H9 (cell line): ENCODE data around the gene LRP1B. TPM values are rescaled to one million over a fixed set of nuclear protein-coding genes. Genes with fewer than 3 reads are reported as not detected.

Experiments used
- DNase-seq: peaks from one replicate; pipeline ENCODE4 v3.0.0-alpha.2; 2017
- H2AFZ ChIP-seq: one replicate; pipeline ENCODE4 v1.6.1; 2013; ENCODE audit warnings: mild to moderate bottlenecking, low read length, control low read depth, moderate library complexity
- H2AK5ac ChIP-seq: 2 replicates; pipeline ENCODE4 v1.6.1; 2013; ENCODE audit warnings: low read length, control low read depth, mixed read lengths; ENCODE audit not compliant: insufficient read length
- H2BK120ac ChIP-seq: one replicate; pipeline ENCODE4 v1.6.1; 2013; ENCODE audit warnings: low read depth, mild to moderate bottlenecking, low read length, control low read depth, inconsistent platforms; ENCODE audit not compliant: poor library complexity, severe bottlenecking
- H2BK12ac ChIP-seq: 2 replicates; pipeline ENCODE4 v1.6.1; 2013; ENCODE audit warnings: low read length, control low read depth, mixed read lengths, low read depth; ENCODE audit not compliant: insufficient read length
- H2BK15ac ChIP-seq: 2 replicates; pipeline ENCODE4 v1.6.1; 2013; ENCODE audit warnings: low read depth, low read length, control low read depth
- H2BK20ac ChIP-seq: one replicate; pipeline ENCODE4 v1.6.1; 2013; ENCODE audit warnings: low read depth, mild to moderate bottlenecking, low read length, control low read depth, inconsistent platforms; ENCODE audit not compliant: poor library complexity, severe bottlenecking
- H2BK5ac ChIP-seq: 2 replicates; pipeline ENCODE4 v1.6.1; 2013; ENCODE audit warnings: low read length, control low read depth, mixed read lengths; ENCODE audit not compliant: insufficient read length
- H3K14ac ChIP-seq: 2 replicates; pipeline ENCODE4 v1.6.1; 2013; ENCODE audit warnings: low read length, control low read depth; ENCODE audit not compliant: insufficient read depth
- H3K18ac ChIP-seq: 2 replicates; pipeline ENCODE4 v1.6.1; 2013; ENCODE audit warnings: low read depth, mild to moderate bottlenecking, mixed read lengths, low read length, control low read depth; ENCODE audit not compliant: insufficient read length
- H3K23ac ChIP-seq: 2 replicates; pipeline ENCODE4 v1.6.1; 2013; ENCODE audit warnings: low read length, control low read depth, mixed read lengths, low read depth; ENCODE audit not compliant: insufficient read length
- H3K23me2 ChIP-seq: 2 replicates; pipeline ENCODE4 v1.6.1; 2013; ENCODE audit warnings: low read depth, mild to moderate bottlenecking, mixed read lengths, low read length, control low read depth; ENCODE audit not compliant: insufficient read length, poor library complexity, severe bottlenecking
- H3K27ac ChIP-seq: 2 replicates; pipeline ENCODE4 v1.5.1; 2013; ENCODE audit warnings: low read length, control low read depth, mixed read lengths, low read depth; ENCODE audit not compliant: insufficient read length
- H3K27me3 ChIP-seq: 2 replicates; pipeline ENCODE4 v1.6.1; 2013; ENCODE audit warnings: low read length, control low read depth, inconsistent platforms; ENCODE audit not compliant: insufficient read depth
- H3K4ac ChIP-seq: 2 replicates; pipeline ENCODE4 v1.6.1; 2013; ENCODE audit warnings: low read depth, mild to moderate bottlenecking, control low read depth, inconsistent platforms, low read length, moderate library complexity
- H3K4me1 ChIP-seq: 2 replicates; pipeline ENCODE4 v1.6.1; 2013; ENCODE audit warnings: low read length, control low read depth, inconsistent platforms; ENCODE audit not compliant: insufficient read depth
- H3K4me2 ChIP-seq: 2 replicates; pipeline ENCODE4 v1.6.1; 2013; ENCODE audit warnings: low read length, control low read depth, mixed read lengths; ENCODE audit not compliant: insufficient read length, insufficient read depth
- H3K56ac ChIP-seq: 2 replicates; pipeline ENCODE4 v1.6.1; 2013; ENCODE audit warnings: low read depth, mild to moderate bottlenecking, mixed read lengths, low read length, control low read depth; ENCODE audit not compliant: insufficient read length
- H3K79me1 ChIP-seq: 2 replicates; pipeline ENCODE4 v1.6.1; 2013; ENCODE audit warnings: low read depth, mild to moderate bottlenecking, moderate library complexity, low read length, control low read depth, inconsistent platforms; ENCODE audit not compliant: insufficient read depth, poor library complexity, severe bottlenecking
- H3K79me2 ChIP-seq: 2 replicates; pipeline ENCODE4 v1.6.1; 2013; ENCODE audit warnings: low read length, control low read depth, inconsistent platforms; ENCODE audit not compliant: insufficient read depth
- H3K9ac ChIP-seq: 2 replicates; pipeline ENCODE4 v1.6.1; 2013; ENCODE audit warnings: low read length, control low read depth, mixed read lengths; ENCODE audit not compliant: insufficient read length; ENCODE audit errors: extremely low read depth
- H3K9me3 ChIP-seq: one replicate; pipeline ENCODE4 v1.6.1; 2013; ENCODE audit warnings: low read depth, low read length, inconsistent platforms; ENCODE audit not compliant: control insufficient read depth
- H3T11ph ChIP-seq: one replicate; pipeline ENCODE4 v1.6.1; 2013; ENCODE audit warnings: mild to moderate bottlenecking, low read length, control low read depth, inconsistent platforms
- H4K20me1 ChIP-seq: one replicate; pipeline ENCODE4 v1.6.1; 2013; ENCODE audit not compliant: control insufficient read depth, insufficient read length, insufficient read depth
- H4K5ac ChIP-seq: 2 replicates; pipeline ENCODE4 v1.6.1; 2013; ENCODE audit warnings: low read depth, mild to moderate bottlenecking, mixed read lengths, low read length, control low read depth; ENCODE audit not compliant: insufficient read length
- H4K8ac ChIP-seq: replicated peaks from 2 replicates; pipeline ENCODE4 v1.6.1; 2013; ENCODE audit warnings: low read length, control low read depth, mixed read lengths, low read depth; ENCODE audit not compliant: insufficient read length
- H4K91ac ChIP-seq: 2 replicates; pipeline ENCODE4 v1.6.1; 2013; ENCODE audit warnings: low read depth, mild to moderate bottlenecking, moderate library complexity, mixed read lengths, low read length, control low read depth; ENCODE audit not compliant: insufficient read length
- H3K27ac Mint-ChIP-seq, 3 experiments: 2 replicates in 2 of 3; 3 replicates in 1 of 3; pipeline ENCODE4 v1.8.0; 2020 to 2021; ENCODE audit warnings: mixed read lengths in 3 of 3, mild to moderate bottlenecking in 1 of 3, moderate library complexity in 1 of 3
- H3K27me3 Mint-ChIP-seq: 2 replicates; pipeline ENCODE4 v1.8.0; 2021; ENCODE audit warnings: low read depth, mild to moderate bottlenecking, moderate library complexity, mixed read lengths
- H3K36me3 Mint-ChIP-seq, 3 experiments: 2 replicates in 2 of 3; 3 replicates in 1 of 3; pipeline ENCODE4 v1.8.0; 2020 to 2021; ENCODE audit warnings: low read depth in 3 of 3, mixed read lengths in 3 of 3; ENCODE audit not compliant: insufficient read depth in 1 of 3
- H3K4me1 Mint-ChIP-seq, 2 experiments: 2 replicates each; pipeline ENCODE4 v1.8.0; 2020; ENCODE audit warnings: mixed read lengths in 2 of 2
- H3K4me3 Mint-ChIP-seq, 2 experiments: 2 replicates in 1 of 2; 3 replicates in 1 of 2; pipeline ENCODE4 v1.8.0; 2020 to 2021; ENCODE audit warnings: mild to moderate bottlenecking in 2 of 2, mixed read lengths in 2 of 2, moderate library complexity in 1 of 2
- H3K9me3 Mint-ChIP-seq, 2 experiments: 2 replicates in 1 of 2; 3 replicates in 1 of 2; pipeline ENCODE4 v1.8.0; 2020; ENCODE audit warnings: mild to moderate bottlenecking in 2 of 2, mixed read lengths in 2 of 2, moderate library complexity in 1 of 2
- total RNA-seq: library from RNA; stranded (reverse); gene quantifications from 2 replicates; pipeline ENCODE4 v1.2.1, GENCODE V29; 2021
- TF ChIP-seq, protein P1 (sequence below): fragments of 200-600 bp; sonication (generic); conservative IDR thresholded peaks from 3 replicates; pipeline ENCODE4 v1.8.0; 2021; ENCODE audit warnings: antibody characterized with exemption, mild to moderate bottlenecking

Gene LRP1B
- total RNA-seq, 1 experiment from 2014 or later = not detected

DNA sequence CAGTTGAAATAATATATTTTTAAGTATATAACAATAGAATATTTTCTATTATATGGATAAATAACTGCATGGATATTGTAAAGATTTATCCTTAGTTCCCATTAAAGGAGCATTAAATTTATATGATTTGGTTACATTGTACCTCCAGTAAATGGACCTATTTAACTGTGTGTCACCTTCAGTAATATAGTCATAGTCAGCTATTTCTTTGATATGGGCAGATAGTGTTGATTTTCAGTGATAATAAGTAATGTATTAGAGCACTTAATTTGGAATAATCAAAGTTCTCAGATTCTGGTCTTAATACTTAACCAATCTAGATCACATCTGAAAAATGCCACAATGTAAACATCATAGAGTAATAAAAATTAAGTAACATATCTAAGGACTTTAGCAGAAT is 1823.3 kb downstream of the LRP1B start:
- TF ChIP-seq, protein P1, sequence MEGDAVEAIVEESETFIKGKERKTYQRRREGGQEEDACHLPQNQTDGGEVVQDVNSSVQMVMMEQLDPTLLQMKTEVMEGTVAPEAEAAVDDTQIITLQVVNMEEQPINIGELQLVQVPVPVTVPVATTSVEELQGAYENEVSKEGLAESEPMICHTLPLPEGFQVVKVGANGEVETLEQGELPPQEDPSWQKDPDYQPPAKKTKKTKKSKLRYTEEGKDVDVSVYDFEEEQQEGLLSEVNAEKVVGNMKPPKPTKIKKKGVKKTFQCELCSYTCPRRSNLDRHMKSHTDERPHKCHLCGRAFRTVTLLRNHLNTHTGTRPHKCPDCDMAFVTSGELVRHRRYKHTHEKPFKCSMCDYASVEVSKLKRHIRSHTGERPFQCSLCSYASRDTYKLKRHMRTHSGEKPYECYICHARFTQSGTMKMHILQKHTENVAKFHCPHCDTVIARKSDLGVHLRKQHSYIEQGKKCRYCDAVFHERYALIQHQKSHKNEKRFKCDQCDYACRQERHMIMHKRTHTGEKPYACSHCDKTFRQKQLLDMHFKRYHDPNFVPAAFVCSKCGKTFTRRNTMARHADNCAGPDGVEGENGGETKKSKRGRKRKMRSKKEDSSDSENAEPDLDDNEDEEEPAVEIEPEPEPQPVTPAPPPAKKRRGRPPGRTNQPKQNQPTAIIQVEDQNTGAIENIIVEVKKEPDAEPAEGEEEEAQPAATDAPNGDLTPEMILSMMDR = no peak
- H3K9ac ChIP-seq = no peak overlapping the region
- no peak overlapping the region for H3K27ac ChIP-seq
- H3K27ac Mint-ChIP-seq = no peak overlapping the region
- no peak overlapping the region for H3K56ac ChIP-seq
- H3K27me3 ChIP-seq = no peaks in the 10 kb centered on the region
- no peaks in the 10 kb centered on the region for H3K27me3 Mint-ChIP-seq
- H3K4me3 Mint-ChIP-seq = no peak overlapping the region
- H3K4me1 ChIP-seq = no peaks in the 10 kb centered on the region
- no peak overlapping the region for H3K14ac ChIP-seq
- H3K23me2 ChIP-seq = no peaks in the 10 kb centered on the region
- no peak overlapping the region for H2AFZ ChIP-seq
- H3K4ac ChIP-seq = no peak overlapping the region
- peaks cover 3 to 4% of the 10 kb centered on the region in 2 experiments; a peak in 2 of 5 replicates for H3K9me3 Mint-ChIP-seq
- H2BK15ac ChIP-seq = no peak overlapping the region
- H3T11ph ChIP-seq = no peak overlapping the region
- no peak overlapping the region for H2BK5ac ChIP-seq
- H2BK12ac ChIP-seq = no peak overlapping the region
- H4K5ac ChIP-seq = no peak overlapping the region
- H3K4me1 Mint-ChIP-seq = no peaks in the 10 kb centered on the region
- H2AK5ac ChIP-seq = no peak overlapping the region
- H2BK120ac ChIP-seq = no peak overlapping the region
- no peaks in the 10 kb centered on the region for H3K9me3 ChIP-seq
- H3K4me2 ChIP-seq = no peak overlapping the region
- no peaks in the 10 kb centered on the region for H4K20me1 ChIP-seq
- H3K79me1 ChIP-seq = no peaks in the 10 kb centered on the region
- H3K18ac ChIP-seq = no peak overlapping the region
- H4K91ac ChIP-seq = no peak overlapping the region
- H3K36me3 Mint-ChIP-seq = no peaks in the 10 kb centered on the region; a peak in 3 of 7 replicates
- H4K8ac ChIP-seq = no peak overlapping the region
- H3K79me2 ChIP-seq = no peaks in the 10 kb centered on the region
- no peak overlapping the region for H3K23ac ChIP-seq
- H2BK20ac ChIP-seq = no peak overlapping the region
- DNase-seq = no peak
